ENCODE results near the gene PIGK.

DNA sequence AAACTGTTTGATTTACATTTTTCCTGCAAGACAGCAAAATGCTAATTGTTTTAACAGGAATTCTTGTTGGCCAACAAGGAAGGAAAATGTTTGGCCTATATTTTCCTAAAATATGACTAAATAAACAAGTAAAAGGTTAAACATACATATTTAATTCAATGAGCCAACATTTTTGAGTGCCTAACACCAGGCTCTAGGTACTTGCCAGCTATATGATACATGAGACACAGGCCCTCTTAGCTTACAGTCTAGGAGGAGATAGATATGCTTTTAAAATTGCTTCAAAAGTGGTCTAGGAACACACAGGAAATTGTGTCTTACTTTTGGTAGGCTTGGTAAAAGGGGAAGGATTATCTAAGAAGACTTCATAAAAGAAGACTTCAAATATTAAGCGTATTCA is 50.9 kb downstream of the PIGK start:
- TF ChIP-seq POLR2A (IDR thresholded peaks at IDR 0.05): no peak
- TF ChIP-seq, protein P1, sequence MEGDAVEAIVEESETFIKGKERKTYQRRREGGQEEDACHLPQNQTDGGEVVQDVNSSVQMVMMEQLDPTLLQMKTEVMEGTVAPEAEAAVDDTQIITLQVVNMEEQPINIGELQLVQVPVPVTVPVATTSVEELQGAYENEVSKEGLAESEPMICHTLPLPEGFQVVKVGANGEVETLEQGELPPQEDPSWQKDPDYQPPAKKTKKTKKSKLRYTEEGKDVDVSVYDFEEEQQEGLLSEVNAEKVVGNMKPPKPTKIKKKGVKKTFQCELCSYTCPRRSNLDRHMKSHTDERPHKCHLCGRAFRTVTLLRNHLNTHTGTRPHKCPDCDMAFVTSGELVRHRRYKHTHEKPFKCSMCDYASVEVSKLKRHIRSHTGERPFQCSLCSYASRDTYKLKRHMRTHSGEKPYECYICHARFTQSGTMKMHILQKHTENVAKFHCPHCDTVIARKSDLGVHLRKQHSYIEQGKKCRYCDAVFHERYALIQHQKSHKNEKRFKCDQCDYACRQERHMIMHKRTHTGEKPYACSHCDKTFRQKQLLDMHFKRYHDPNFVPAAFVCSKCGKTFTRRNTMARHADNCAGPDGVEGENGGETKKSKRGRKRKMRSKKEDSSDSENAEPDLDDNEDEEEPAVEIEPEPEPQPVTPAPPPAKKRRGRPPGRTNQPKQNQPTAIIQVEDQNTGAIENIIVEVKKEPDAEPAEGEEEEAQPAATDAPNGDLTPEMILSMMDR (IDR thresholded peaks at IDR 0.05): no peak
